ENCODE results near the gene CNN3. TPM values are rescaled to one million over a fixed set of nuclear protein-coding genes. Genes with fewer than 3 reads are reported as not detected.
"Not testable (repeated sequence)": the region's sequence is repeated elsewhere in the genome, so short reads cannot be mapped to it uniquely, and the experiment has no call there.

The CNN3 gene
- total RNA-seq, 1 donor from 2014 or later, result 305 TPM

DNA sequence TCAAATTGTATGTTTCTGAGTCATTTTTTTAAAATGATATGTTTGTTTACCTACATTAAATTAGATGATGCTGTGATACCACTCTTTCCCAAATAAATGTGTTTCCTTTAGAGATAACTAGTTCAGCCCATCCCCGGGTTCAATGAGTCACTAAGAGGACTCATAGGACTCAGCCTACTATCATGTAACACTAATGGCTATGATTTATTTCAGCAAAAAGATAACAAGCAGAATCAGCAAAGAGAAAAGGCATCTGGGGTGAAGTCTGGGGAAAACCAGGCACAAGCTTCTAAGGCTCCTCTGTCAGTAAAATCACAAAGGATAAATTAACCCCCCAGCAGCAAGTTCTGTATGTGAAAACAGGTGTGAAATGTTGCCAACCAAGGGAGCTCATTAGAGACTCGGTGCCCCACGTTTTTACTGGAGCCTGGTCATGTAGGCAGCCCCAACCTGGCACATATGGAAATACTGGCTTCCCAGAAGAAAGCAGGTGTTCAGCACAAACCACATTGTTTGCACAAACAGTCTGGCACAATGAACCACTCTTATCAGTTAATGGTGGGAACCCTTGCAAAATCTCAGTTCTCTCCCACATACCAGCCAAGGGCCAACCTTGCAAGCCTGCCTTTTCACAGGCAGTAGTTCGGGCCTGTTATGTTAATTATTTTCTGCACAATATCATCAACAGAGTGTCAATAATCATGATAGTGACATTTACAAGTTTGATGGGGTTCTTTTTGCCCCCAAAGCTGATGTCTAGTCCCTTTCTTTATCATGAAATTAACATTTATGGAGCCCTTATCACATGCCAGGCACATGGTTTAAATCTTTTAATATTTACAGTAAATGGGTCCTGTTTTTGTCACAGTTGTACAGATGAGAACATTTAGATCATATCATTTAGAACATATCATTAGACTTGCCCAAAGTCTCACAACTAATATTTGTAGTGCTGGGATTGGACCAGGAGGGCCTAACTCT, 23.1 kb upstream of the CNN3 start:
- no peak for DNase-seq (ENCODE audit: low read depth)

DNA sequence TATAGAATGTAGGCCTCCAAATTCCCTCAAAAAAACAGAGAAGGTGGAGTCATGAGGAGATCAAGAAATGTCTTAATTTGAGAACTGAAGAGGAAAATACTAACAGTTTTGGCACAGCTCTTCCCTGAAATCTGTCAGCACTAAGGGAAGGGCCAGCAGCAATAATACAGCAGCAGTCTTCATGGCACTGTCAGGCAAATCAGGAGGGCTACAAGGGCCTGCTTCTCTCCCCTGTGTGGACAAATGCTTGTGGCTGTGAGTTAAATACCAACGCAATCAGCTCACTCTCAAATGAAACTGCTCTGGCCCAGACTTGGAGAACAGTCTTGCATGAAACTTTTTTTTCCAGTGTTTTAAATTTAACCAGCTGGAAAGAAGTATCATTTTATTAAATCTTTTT, 20.5 kb upstream of the CNN3 start:
- peak; percentile 83 for DNase-seq (ENCODE audit: low read depth)

DNA sequence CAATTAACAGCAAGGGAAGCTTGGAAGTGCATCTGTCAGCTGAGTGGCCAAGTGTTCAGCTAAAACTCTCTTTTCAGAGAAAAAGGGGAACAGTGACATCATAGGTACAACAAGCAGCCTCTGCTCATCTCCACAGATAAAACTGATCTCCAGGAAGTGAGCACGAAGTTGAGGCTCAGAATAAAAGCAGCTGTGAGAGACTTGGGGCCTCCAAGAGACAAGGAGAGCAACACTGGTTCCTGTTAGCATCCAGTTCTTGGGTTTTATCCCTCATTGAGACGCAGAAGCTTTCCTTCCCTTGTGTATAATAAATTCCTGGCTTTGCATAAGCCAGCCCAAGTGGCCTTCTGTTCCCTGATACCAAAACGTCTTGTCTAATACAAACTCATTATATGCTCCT, 20.0 kb upstream of the CNN3 start:
- DNase-seq (ENCODE audit: low read depth), result no peak

DNA sequence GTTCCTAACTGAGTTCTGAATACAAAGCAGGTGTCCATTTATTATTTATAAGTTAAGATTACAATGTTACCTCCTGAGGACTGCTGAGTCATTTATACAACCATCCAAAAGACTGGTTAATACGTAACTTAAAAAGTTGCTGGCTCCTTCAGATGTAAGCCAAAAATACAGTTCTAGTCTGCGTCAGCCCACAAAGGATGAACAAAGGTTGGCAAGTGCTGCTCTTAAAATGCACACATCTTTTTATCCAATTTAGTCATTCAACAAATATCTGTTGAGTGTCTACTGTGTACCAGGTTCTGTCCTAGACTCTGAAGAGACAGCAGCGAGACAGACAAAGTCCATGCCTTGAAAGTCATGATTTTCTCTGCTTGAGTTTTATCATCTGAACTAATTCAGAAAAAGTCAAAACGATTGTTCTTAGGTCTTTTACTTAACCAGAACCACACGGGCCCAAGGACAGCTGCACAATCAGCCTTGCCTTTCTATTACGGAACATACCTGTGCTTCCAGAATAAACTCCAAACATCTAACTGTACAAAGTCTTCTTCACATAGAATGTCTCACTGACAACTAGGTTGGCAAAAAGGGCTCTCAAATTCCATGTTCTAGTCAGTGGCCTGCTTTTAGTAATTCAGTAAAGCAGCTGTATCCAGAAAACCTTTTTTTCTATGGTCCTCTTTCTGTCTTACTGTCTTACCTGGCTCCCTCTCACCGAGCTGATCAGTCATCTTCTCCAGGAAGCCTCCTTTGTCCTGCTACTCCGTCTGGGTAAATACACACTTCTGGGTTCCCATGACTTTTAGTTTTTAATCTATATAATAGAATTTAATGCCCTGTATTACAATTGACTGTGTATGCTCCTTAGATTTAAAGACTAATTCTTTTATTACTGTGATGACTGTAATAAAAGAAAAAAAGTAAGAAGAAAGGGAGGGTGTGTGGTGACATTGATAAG, 15.5 kb upstream of the CNN3 start:
- DNase-seq (ENCODE audit: low read depth), result no peak

DNA sequence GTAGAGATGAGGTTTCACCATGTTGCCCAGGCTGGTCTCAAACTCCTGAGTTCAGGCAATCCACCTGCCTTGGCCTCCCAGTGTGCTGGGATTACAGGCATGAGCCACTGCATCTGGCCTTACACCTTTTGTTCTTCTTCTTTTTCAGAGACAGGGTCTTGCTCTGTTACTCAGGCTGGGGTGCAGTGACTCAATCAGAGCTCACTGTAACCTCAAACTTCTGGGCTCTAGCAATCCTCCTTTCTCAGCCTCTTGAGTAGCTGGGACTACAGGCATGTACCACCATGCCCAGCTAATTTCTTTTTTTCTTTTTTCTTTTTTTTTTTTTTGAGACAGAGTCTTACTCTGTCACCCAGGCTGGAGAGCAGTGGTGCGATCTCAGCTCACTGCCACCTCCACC, 14.6 kb upstream of the CNN3 start:
- not testable (repeated sequence) for DNase-seq (ENCODE audit: low read depth)

DNA sequence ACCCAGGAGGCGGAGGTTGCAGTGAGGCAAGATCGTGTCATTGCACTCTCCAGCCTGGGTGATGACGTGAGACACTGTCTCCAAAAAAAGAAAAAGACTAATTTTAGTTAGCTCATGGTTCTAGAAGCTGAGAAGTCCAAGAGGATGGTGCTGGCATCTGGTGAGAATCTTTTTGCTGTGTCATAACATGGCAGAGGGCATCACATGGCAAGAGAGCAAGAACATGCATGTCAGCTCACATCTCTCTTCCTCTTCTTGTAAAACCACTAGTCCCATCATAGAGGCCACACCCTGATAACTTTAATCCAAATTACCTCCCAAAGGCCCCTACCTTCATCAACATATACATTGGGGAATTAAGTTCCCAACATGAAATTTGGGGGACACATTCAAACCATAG, 13.8 kb upstream of the CNN3 start:
- no peak for DNase-seq (ENCODE audit: low read depth)

DNA sequence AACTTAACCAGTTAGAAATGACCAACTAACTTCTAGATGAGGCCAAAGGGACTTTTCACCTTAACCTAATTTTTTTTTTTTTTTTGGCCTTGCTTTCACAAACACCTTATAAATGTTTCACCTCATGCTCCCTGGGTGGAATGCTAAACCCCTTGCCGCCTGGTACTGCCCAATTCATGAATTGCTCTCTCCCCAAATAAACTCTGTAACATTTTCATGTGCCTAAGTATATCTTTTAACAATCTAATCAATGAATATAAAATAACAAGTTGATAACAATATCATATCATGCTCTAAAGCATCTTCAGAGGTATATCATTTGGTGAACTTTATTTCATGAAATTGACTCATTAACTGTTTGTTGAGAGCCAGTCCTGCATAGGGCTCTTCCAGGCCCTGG, 10.9 kb upstream of the CNN3 start:
- no peak for DNase-seq (ENCODE audit: low read depth)

DNA sequence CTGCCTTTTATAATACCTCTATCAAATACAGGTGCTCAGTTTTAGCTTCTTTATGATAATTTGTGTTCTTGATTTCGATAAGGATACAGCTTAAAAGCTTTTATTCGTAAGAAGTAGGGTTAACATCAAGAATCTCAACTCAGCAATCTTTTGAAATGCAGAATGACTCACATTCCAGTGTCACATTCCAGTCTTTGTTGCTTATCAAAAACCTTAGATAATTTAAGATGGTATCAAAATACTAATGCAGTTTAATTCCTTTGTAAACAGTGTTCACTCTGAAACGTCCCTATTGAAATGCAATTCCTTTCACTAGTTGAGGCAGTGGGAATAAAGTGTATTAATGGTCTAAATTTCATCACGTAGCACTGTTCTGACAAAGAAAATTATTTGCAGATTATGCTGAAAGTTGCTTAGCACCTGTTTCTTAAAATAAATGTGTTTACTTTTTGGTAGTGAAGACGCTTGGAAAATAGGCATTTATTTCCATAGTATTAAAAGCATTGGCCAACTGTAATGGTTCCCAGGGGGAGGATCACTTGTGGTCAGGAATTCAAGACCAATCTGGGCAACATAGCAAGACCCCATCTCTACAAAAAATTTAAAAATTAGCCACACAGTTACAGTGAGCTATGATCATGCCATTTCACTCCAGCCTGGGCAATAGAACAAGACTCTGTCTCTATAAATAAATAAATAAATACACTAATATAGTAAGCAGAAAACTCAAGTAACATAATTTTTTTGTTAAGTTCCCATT, 10.1 kb upstream of the CNN3 start:
- DNase-seq (ENCODE audit: low read depth), result no peak

DNA sequence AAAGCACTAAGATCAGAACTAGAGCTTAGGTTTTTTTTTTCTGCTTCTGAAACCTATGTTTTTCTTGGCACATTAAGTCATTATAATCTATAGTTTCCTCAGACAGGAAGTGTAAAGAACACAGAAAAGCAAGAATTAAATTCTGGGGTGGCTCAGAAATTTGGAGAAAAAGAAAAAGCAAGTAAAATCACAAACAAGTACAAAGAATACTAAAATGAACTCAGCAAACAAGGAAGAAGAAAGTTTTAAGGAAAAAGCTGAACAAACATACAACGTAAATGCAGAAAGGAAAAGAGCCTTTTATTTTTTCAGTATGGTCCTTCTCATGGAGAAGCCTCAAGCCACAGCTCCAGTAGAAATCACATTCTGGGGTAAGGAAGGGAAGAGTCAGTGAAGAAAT, 8.6 kb upstream of the CNN3 start:
- DNase-seq (ENCODE audit: low read depth), result no peak

DNA sequence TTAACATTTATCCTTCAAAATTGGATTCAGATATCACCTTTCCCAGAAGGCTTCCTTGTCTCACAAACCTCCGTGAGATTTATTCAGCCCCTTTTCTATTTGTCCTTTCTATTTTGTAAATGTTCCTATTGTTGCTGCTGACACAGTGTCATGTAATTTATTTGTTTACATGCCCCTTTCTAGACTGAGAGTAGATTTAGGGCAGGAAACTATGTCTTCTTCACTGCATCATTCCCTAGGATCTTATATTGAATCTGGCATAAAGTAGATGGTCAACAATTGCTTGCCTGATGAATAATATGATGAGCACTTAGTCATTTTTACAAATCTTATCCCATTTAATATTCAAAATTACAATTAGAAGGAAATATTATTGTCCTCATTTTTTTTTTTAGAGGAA, 8.1 kb upstream of the CNN3 start:
- DNase-seq (ENCODE audit: low read depth), result no peak

DNA sequence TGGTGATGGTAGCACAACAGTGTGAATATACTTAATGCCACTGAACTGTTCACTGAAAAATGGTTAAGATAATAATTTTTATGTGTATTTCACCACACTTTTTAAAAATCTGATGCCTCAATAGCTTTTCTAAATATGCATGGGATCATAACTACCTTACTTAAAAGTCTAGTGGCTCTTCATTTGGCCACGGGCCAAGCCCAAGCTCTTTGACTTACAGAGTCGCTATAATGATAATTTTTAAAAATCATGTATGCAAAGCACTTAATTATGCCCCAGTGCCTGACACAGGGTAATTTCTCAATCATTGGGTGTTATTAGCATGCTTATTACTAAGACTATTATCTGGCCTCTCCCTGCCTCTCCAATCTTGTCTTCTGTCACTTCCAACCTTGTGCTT, 7.6 kb upstream of the CNN3 start:
- DNase-seq (ENCODE audit: low read depth), result no peak

DNA sequence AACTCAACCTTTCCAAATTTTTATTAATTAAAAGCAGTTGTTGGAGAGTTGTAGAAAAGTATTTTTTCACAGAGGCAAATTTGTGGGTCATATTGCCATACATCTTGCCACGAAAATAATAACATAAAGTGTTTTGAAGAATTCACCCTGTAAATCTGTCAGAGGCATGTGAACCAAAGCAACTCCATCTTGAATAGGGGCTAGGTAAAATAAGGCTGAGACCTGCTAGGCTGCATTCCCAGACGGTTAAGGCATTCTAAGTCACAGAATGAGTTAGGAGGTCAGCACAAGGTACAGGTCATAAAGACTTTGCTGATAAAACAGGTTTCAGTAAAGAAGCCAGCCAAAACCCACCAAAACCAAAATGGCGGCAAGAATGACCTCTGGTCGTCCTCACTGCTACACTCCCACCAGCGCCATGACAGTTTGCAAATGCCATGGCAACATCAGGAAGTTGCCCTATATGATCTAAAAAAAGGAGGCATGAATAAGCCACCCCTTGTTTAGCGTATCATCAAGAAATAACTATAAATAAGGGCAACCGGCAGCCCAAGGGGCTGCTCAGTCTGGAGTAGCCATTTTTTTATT, 4.4 kb upstream of the CNN3 start:
- DNase-seq (ENCODE audit: low read depth), result no peak

DNA sequence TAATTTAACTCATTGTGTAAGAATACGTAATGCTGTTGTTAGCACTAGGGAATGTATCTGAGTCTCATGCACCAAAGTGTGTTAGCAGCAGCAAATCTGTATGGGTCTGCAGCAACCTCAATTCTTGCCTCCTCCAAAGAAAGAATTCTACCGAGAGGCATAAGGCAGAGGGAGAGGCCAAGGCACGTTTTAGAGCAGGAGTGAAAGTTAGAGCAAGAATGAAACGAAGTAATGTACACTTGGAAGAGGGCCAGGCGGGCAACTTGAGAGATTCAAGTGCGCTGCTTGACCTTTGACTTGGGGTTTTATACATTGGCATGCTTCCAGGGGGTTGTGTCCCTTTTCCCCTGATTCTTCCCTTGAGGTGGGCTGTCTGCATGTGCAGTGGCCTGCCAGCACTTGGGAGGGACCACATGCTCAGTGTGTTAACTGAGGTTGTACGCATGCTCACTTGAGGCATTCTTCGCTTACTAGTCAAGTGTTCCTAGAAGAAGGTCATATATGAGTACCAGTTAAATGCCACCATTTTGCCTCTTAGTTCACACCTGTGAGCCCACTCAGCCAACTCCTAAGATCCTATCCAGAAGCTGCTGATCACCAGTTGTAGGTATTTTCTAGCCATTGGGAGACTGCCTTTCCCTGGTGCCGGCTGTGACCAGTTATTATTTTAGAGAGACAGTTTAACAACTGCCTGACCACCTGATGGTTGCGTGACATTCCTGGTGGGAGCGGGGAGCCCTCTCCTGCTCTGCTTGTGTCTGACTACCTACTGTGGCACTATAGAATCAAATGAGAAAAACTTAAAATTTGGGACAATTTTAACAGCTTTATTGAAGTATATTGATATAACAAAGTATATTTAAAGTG, 2.7 kb upstream of the CNN3 start:
- no peak for DNase-seq (ENCODE audit: low read depth)

DNA sequence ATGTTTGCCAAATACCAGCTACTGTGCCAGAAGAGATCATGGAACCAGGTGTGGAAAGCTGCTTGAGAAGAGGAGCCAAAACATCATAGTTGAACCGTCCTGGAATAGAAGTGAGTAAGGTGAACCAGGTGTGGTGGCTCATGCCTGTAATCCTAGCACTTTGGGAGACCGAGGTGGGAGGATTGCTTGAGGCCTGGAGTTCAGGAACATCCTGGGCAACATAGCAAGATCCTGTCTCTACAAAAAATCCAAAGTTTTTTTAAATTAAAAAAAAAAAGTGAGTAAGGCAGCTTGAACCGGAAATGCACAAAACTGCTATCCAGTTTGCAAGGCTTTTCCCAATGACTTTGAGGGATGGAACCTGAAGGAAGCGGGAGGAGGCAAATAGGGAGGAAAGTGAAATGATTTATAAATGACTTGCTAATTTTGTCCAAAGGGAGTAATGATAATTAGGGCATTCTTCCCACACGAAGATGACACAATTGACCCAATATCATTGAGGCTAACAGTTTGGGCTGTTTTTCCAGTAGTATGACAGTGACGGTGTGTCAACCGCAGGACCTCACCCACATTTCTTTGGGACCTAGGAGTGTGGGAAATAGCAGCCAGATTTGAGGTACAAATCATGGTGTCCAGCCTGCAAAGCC, 1.5 kb upstream of the CNN3 start:
- DNase-seq (ENCODE audit: low read depth), result no peak

DNA sequence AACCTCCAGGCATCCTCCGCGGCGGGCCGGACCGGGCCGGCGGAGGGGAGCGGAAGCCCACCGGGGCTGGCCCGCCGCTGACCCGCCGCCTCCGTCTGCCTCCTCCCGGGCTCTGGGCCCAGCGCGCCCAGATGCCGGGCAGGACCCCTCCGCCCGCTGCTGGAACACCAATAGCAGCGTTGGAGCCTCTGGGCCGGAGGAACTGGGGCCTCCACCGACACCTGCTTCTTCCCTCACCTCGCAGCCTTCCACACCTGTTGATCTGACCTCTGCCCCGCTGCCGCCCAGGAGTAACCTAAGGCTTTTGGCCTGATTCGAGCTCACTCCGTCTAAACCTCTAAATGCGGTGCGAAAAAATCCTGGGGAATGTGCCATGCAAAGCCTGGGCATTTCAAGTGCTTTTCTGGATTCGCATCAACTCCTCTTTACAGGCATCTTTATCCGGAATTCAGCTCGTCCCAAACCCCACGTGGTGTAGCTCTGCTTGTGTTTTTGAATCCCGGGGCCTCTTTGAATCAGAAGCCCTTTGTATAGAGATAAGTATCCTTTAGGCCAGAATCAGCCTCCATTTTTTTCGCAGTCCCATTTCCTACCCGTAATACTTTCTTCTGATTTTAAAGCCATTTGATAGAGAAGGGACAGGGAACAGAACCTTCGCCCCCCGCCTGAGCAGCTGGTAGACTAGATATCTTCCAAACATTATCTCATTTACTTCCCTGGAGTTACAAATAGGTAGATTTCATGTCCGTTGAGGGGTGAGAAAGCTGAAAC, 680 bp upstream of the CNN3 start:
- peak; percentile 62 for DNase-seq (ENCODE audit: low read depth)

DNA sequence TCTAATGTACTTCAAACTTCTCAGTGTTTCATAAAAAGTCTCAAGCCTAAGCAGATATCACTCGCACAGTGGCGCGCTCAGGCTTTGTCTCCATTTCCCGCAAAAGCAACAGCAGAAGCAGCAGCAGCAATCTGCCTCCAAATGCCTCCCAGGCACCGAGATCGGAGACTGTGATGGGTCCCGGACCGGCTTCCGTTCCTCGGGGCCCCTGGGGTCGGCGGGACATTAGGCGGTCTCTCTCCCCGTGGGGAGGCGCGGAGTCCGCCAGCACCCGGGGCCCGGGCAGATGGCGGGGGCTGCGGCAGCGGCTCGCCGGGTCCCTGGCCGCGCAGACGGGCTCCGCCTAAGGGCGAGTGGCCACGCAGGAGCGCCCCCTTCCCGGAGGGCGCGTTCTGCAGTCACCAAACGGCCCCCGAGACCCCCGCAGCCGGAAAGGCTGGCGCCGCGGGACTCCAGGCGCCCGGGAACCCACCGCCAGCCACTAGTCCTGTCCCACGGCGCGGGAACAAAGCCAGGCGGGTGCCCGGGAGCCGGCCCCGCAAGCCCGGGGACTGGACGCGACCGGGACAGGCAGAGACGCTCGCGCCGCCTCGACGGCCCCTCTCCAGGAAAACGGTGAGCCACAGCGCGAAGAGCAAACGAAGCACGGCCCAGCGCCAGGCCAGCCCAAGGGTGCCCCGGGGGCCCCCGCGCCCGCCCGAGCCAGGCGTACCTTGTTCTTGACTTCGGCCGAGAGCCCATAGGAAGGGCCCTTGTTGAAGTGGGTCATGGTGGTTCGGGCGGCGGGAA, 590 bp downstream of the CNN3 start:
- DNase-seq (ENCODE audit: low read depth), result peak; percentile 71

DNA sequence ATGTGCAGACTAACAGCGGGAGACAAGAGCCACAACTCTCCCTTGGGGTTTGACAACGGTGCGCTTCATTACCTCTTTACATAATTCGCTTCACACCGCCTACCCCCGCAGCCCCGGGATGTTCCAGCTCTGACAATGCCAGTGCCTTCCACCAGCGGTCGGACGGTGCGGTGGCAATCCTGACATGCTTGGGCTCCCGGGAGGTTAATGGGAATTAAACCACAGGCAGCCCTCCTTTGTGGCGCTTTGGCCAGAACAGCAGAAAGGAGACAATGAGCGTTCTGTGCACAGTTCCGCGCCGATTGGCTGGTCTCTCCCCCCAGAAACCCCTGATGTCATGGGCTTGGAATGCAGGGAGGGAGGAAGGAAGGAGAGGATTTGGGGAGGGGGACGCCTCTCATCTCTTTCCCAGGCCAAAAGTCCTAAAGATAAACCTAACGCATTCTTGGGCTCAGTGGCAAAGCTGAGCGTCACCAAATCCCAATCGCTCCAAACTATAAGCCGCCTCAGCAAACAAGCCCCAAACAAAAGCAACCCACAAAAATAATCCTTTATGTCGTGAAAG, 1.3 kb downstream of the CNN3 start:
- peak; percentile 99 for DNase-seq (ENCODE audit: low read depth)

All from myocyte (in vitro differentiated cells).